SH-SY5Y (cell line): Measurements from ENCODE around the gene MMEL1.

Source experiments
- GATA2 ChIP-seq: IDR thresholded peaks from 2 replicates; pipeline ENCODE4 v1.6.1; 2011; ENCODE audit warnings: mild to moderate bottlenecking, low read depth, low read length
- GATA3 ChIP-seq: IDR thresholded peaks from 2 replicates; pipeline ENCODE4 v1.6.1; 2011; ENCODE audit warnings: low read depth, mild to moderate bottlenecking, low read length, moderate library complexity

DNA sequence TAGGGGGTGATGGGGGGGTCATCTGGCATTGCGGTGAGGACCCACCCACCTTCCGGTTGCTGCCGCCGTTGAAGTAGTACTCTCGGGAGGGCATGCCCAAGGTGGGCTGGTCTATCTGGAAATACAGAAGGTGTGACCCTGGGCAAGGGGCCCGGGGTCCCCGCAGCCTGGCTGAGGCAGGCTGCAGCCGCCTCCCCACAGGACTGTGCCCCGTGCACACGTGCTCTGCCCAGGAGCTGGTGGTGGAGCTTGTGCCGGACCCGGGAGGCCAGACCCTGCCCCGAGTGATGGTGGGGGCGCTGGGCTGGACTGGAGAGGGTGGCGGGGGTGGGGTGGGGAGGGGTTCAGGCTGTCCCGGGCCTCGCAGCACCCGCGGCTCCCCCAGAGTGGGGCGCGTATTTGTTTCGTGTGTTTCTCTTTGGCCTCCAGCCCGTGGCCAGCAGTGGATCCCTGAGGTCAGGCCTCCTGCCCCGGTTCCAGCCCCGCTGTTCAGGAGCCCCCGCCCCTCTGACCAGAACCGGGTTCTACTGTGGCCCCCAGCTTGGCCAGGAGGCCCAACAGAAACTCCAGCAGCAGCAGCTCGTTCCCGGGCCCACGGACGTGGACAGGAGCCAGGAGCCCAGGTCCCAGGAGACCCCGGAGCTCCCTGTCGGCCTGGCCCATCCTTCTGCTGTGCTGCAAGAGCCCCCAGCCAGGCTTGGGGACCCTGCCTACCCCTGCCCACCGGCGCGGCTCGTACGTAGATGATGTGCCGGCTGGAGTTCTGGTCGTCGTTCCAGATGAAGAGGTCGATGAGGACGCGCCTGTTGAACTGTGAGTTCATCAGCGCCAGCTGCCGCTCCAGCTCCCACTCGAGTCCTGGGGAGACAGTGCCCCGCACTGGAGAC is 27.1 kb downstream of the MMEL1 start:
- TF ChIP-seq GATA2 (no peak), GATA3 (no peak)
